Panc1 (cell line): ENCODE data around the gene FRMD5. TPM values are rescaled to one million over a fixed set of nuclear protein-coding genes. Genes with fewer than 3 reads are reported as not detected.

Experiments
- ATAC-seq: fragments of 200-7000 bp; cut with Tn5 transposase; 2 replicates; pipeline ENCODE4 v1.9.1; 2020; ENCODE audit warnings: mild to moderate bottlenecking, moderate library complexity
- BruUV-seq: library from RNA; stranded (reverse); fragments of 400-500 nt; replicated peaks from 2 replicates; lab custom pipeline; 2021; lab: Mats Ljungman, UMichigan
- CTCF ChIA-PET: fragments of 300-600 bp; sonication (Branson Sonifier 250); formaldehyde crosslinking; loops from one replicate; lab custom pipeline; 2022; ENCODE audit warnings: antibody characterized with exemption; lab: Charles Lee
- POLR2A ChIA-PET: fragments of 300-600 bp; sonication (Branson Sonifier 250); formaldehyde crosslinking; loops from one replicate; lab custom pipeline; 2022; ENCODE audit warnings: antibody characterized with exemption; lab: Charles Lee
- DNase-seq: peaks from one replicate; pipeline ENCODE4 v3.0.0-alpha.2; 2010; ENCODE audit warnings: low read depth, low spot score
- H3K27ac ChIP-seq: 2 replicates; pipeline ENCODE4 v1.5.1; 2011; ENCODE audit warnings: mild to moderate bottlenecking, low read length, inconsistent platforms
- H3K27me3 ChIP-seq: fragments of 200-500 bp; sonication (Bioruptor generic); 2 replicates; pipeline ENCODE4 v1.6.0; 2014; ENCODE audit warnings: low read length, inconsistent platforms; ENCODE audit not compliant: control insufficient read depth, insufficient read depth
- H3K36me3 ChIP-seq: fragments of 200-500 bp; sonication (Bioruptor generic); 2 replicates; pipeline ENCODE4 v1.5.1; 2014; ENCODE audit warnings: inconsistent platforms, mild to moderate bottlenecking, low read length, moderate library complexity; ENCODE audit not compliant: control insufficient read depth, insufficient read depth
- H3K4me1 ChIP-seq: 2 replicates; pipeline ENCODE4 v1.5.1; 2011; ENCODE audit warnings: inconsistent platforms, mild to moderate bottlenecking, low read length, moderate library complexity; ENCODE audit not compliant: control insufficient read depth, insufficient read depth
- H3K4me3 ChIP-seq, 2 experiments: 2 replicates each; pipeline ENCODE4 v1.5.1; 2011 to 2012; ENCODE audit warnings: low read depth in 2 of 2, low read length in 2 of 2, mild to moderate bottlenecking in 2 of 2, inconsistent platforms in 1 of 2, moderate library complexity in 1 of 2
- H3K9me3 ChIP-seq: fragments of 200-500 bp; sonication (Bioruptor generic); 2 replicates; pipeline ENCODE4 v1.5.1; 2014; ENCODE audit warnings: low read depth, mild to moderate bottlenecking, inconsistent platforms, low read length, moderate library complexity; ENCODE audit not compliant: control insufficient read depth, insufficient read depth
- CTCF ChIP-seq: fragments of 450-650 bp; IDR thresholded peaks from 2 replicates; pipeline ENCODE4 v1.5.1; 2017; ENCODE audit warnings: mild to moderate bottlenecking
- POLR2AphosphoS5 ChIP-seq: IDR thresholded peaks from 2 replicates; pipeline ENCODE4 v1.6.1; 2012; ENCODE audit warnings: mild to moderate bottlenecking, low read depth, low read length, moderate library complexity
- REST ChIP-seq, 2 experiments: IDR thresholded peaks; 2 replicates each; pipeline ENCODE4 v1.6.1; 2011 to 2012; ENCODE audit warnings: low read depth in 2 of 2, control low read depth in 1 of 2, low read length in 1 of 2, mild to moderate bottlenecking in 1 of 2, moderate library complexity in 1 of 2; ENCODE audit not compliant: insufficient read depth in 1 of 2
- SIN3A ChIP-seq: IDR thresholded peaks from 2 replicates; pipeline ENCODE4 v1.6.1; 2012; ENCODE audit warnings: low read depth, mild to moderate bottlenecking, low read length, moderate library complexity, borderline replicate concordance; ENCODE audit not compliant: insufficient read depth
- TCF7L2 ChIP-seq: IDR thresholded peaks from 2 replicates; pipeline ENCODE4 v1.6.1; 2011; ENCODE audit warnings: mild to moderate bottlenecking, low read depth, low read length, inconsistent platforms
- in situ Hi-C: cut with HindIII; loops from 2 replicates; pipeline ENCODE4 v1.10.0; 2016; ENCODE audit warnings: low sequenced_read_pairs, low pct_unique_long_range_greater_than_20kb
- intact Hi-C: fragments of 100-400 bp; cut with micrococcal nuclease; formaldehyde crosslinking; loops from one replicate; pipeline ENCODE4 v1.10.0; 2022; ENCODE audit not compliant: unreplicated experiment
- total RNA-seq: library from RNA; stranded (reverse); gene quantifications from one replicate; pipeline ENCODE4 v1.2.1, GENCODE V29; 2021; ENCODE audit not compliant: unreplicated experiment

The FRMD5 gene
- total RNA-seq, 1 experiment from 2014 or later, result 18.3 TPM

- TF ChIP-seq CTCF (peak; percentile 75), TCF7L2 (no peak), POLR2AphosphoS5 (no peak)
- no peaks in the 10 kb centered on the region for H3K36me3 ChIP-seq
- in situ Hi-C loops (no loop called here), intact Hi-C loops (loop anchor here (10.0 kb wide), 2 partner anchors 64 to 126 kb away; no protein-coding TSS in a partner anchor)
- H3K9me3 ChIP-seq, result no peaks in the 10 kb centered on the region
- no peaks in the 10 kb centered on the region for H3K27me3 ChIP-seq
- ChIA-PET CTCF (interaction anchor here (0.5 to 0.7 kb wide), 3 partner anchors 118 to 302 kb away, joined by 3 to 5 read pairs (median 4); no protein-coding TSS in a partner anchor), POLR2A (no interaction called here)
- no peak for ATAC-seq
- no peak overlapping the region for H3K4me3 ChIP-seq
- no peak overlapping the region for H3K27ac ChIP-seq
- BruUV-seq, result no TSS peak
- no peaks in the 10 kb centered on the region for H3K4me1 ChIP-seq
- DNase-seq, result no peak
Observed at GRCh38 chr15:43939070-43939469, 256.0 kb downstream of the FRMD5 start.

- H3K9me3 ChIP-seq, result no peaks in the 10 kb centered on the region
- DNase-seq, result no peak
- no peak for ATAC-seq
- TF ChIP-seq TCF7L2, result no peak
- no peak for TF ChIP-seq REST (IDR thresholded peaks at IDR 0.05; ENCODE audit: insufficient read depth in 1 of 2, low read depth in 2 of 2, low read length in 1 of 2)
- H3K36me3 ChIP-seq, result no peaks in the 10 kb centered on the region
- no peak overlapping the region for H3K27ac ChIP-seq
- BruUV-seq, result no TSS peak
- ChIA-PET CTCF (no interaction called here), POLR2A (no interaction called here)
- intact Hi-C loops, result loop anchor here (10.0 kb wide), 2 partner anchors 60 to 130 kb away; no protein-coding TSS in a partner anchor
- no peak overlapping the region for H3K4me3 ChIP-seq
- in situ Hi-C loops, result no loop called here
- peaks cover 8% of the 10 kb centered on the region for H3K4me1 ChIP-seq
- no peaks in the 10 kb centered on the region for H3K27me3 ChIP-seq
Observed at GRCh38 chr15:43934480-43934879, 260.6 kb downstream of the FRMD5 start.

- Histone ChIP-seq H3K4me3 (no peak overlapping the region), H3K36me3 (no peaks in the 10 kb centered on the region), H3K9me3 (no peaks in the 10 kb centered on the region), H3K27ac (no peak overlapping the region), H3K27me3 (no peaks in the 10 kb centered on the region), H3K4me1 (peaks cover 8% of the 10 kb centered on the region)
- DNase-seq, result no peak
- ChIA-PET CTCF (no interaction called here), POLR2A (no interaction called here)
- intact Hi-C loops (loop anchor here (10.0 kb wide), 2 partner anchors 58 to 132 kb away; no protein-coding TSS in a partner anchor), in situ Hi-C loops (no loop called here)
- TF ChIP-seq REST (IDR thresholded peaks at IDR 0.05; ENCODE audit: insufficient read depth in 1 of 2, low read depth in 2 of 2, low read length in 1 of 2), result no peak
- TF ChIP-seq TCF7L2, result no peak
- TF ChIP-seq SIN3A, result no peak
- TF ChIP-seq POLR2AphosphoS5, result no peak
- TF ChIP-seq CTCF, result no peak
- no peak for ATAC-seq
- no TSS peak for BruUV-seq
Observed at GRCh38 chr15:43932907-43933306, 262.2 kb downstream of the FRMD5 start.
